Duodenal mucosa (tissue), 2 donors: ENCODE measurements around the gene SAP25.
A peak's percentile ranks its signal among the peaks of the same experiment; 100 is the strongest.

Experiments used
- H3K27ac ChIP-seq: one replicate; pipeline ENCODE4 v1.7.0; 2013; ENCODE audit warnings: low read depth, low read length
- H3K27me3 ChIP-seq, 2 donors: one replicate each; pipeline ENCODE4 v1.7.0; 2013; ENCODE audit warnings: low read length in 2 of 2, control low read depth in 1 of 2; ENCODE audit not compliant: insufficient read depth in 2 of 2, control insufficient read depth in 1 of 2
- H3K36me3 ChIP-seq, 2 donors: one replicate each; pipeline ENCODE4 v1.7.0; 2013; ENCODE audit warnings: low read length in 2 of 2, control low read depth in 1 of 2; ENCODE audit not compliant: insufficient read depth in 2 of 2, control insufficient read depth in 1 of 2
- H3K4me1 ChIP-seq, 2 donors: one replicate each; pipeline ENCODE4 v1.7.0; 2013; ENCODE audit warnings: low read length in 2 of 2, control low read depth in 1 of 2; ENCODE audit not compliant: insufficient read depth in 2 of 2, control insufficient read depth in 1 of 2
- H3K4me3 ChIP-seq, 2 donors: one replicate each; pipeline ENCODE4 v1.7.0; 2013; ENCODE audit warnings: low read length in 2 of 2, low read depth in 1 of 2
- H3K9ac ChIP-seq, 2 donors: one replicate each; pipeline ENCODE4 v1.7.0; 2013; ENCODE audit warnings: low read length in 2 of 2, low read depth in 1 of 2
- H3K9me3 ChIP-seq, 2 donors: one replicate each; pipeline ENCODE4 v1.7.0; 2013; ENCODE audit warnings: low read length in 2 of 2, control low read depth in 1 of 2; ENCODE audit not compliant: control insufficient read depth in 1 of 2

The SAP25 gene

DNA sequence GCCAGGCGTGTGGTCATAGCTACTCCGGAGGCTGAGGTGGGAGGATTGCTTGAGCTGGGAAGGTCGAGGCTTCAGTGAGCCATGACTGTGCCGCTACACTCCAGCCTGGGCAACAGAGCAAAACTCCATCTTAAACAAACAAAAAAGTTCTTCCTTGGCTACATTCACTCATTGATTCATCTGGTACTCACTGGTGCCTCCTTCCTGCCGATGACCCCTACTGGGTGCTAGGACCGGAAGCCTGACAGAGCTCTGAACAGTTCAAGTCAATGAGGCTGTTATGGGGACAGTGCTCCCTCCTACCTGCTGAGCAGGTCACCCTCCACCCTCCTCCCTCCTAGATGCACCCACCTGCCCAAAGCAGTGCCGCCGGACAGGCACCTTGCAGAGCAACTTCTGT, 33.4 kb upstream of the SAP25 start:
- Histone ChIP-seq H3K4me1 (peaks cover 12 to 14% of the 10 kb centered on the region in 2 donors), H3K9me3 (no peaks in the 10 kb centered on the region), H3K27me3 (peaks cover 0 to 16% of the 10 kb centered on the region in 2 donors), H3K36me3 (no peaks in the 10 kb centered on the region), H3K4me3 (no peak overlapping the region), H3K9ac (no peak overlapping the region), H3K27ac (no peak overlapping the region)

DNA sequence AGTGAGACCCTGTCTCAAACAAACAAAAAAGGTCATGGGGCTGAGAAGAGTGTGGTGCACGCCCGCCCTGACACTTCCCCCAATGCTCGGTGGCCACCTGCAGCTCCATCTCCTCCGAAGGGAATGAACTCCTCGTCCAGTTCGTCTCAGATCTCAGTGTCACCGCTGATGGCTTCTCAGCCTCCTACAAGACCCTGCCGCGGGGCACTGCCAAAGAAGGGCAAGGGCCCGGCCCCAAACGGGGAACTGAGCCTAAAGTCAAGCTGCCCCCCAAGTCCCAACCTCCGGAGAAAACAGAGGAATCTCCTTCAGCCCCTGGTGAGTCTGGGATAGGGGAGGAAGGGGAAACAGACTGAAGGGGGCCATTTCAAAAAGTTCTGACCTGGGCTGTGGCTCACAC, 32.6 kb upstream of the SAP25 start:
- no peak overlapping the region for H3K4me3 ChIP-seq

DNA sequence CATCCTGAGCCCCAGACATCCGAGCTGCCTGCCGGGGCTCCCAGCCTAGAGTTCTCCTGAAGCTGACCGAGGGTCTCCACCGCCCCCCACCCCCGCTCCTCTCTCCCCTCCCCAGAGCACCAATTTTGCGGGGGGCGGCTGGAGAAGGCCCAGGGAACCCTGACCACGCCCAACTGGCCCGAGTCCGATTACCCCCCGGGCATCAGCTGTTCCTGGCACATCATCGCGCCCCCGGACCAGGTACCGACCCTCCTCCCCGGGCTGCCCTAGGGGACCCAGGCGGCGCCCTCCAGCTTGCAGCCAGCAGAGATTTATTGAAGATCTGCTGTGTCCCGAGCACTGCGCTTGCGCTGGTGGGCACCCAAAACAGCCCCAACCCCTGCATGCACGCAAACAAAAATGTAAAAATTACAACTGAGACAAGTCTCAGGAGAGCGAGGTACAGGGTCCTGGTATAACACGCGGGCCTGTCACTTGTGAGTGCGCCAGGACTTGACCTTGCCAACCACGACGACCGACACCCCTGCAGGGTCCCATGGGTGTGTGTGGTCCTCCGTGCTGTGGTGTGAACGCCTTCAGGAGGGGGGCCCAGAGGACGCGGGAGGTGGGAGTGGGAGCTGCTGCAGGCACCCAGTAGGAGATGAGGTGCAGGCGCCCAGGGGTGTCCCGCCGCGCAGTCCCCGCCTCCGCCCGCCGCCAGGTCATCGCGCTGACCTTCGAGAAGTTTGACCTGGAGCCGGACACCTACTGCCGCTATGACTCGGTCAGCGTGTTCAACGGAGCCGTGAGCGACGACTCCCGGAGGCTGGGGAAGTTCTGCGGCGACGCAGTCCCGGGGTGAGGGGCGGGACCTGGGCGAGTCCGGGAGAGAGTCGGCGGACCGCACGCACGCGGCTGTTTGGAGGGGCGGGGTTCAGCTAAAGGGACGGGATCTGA, 31.5 kb upstream of the SAP25 start:
- Histone ChIP-seq H3K27ac (no peak overlapping the region), H3K4me3 (peak overlapping the region; percentile 70 to 74), H3K9ac (peak overlapping the region in 1 of 2 donors; percentile 32), H3K4me1 (peaks cover 12 to 14% of the 10 kb centered on the region in 2 donors), H3K9me3 (no peaks in the 10 kb centered on the region), H3K27me3 (peaks cover 0 to 16% of the 10 kb centered on the region in 2 donors), H3K36me3 (no peaks in the 10 kb centered on the region)

More for the DNA sequence above, 32.6 kb upstream of the SAP25 start:
- H3K9me3 ChIP-seq, result no peaks in the 10 kb centered on the region
- H3K27me3 ChIP-seq, result peaks cover 0 to 16% of the 10 kb centered on the region in 2 donors
- peaks cover 12 to 14% of the 10 kb centered on the region in 2 donors for H3K4me1 ChIP-seq
- no peak overlapping the region for H3K9ac ChIP-seq
- H3K27ac ChIP-seq, result no peak overlapping the region
- H3K36me3 ChIP-seq, result no peaks in the 10 kb centered on the region

DNA sequence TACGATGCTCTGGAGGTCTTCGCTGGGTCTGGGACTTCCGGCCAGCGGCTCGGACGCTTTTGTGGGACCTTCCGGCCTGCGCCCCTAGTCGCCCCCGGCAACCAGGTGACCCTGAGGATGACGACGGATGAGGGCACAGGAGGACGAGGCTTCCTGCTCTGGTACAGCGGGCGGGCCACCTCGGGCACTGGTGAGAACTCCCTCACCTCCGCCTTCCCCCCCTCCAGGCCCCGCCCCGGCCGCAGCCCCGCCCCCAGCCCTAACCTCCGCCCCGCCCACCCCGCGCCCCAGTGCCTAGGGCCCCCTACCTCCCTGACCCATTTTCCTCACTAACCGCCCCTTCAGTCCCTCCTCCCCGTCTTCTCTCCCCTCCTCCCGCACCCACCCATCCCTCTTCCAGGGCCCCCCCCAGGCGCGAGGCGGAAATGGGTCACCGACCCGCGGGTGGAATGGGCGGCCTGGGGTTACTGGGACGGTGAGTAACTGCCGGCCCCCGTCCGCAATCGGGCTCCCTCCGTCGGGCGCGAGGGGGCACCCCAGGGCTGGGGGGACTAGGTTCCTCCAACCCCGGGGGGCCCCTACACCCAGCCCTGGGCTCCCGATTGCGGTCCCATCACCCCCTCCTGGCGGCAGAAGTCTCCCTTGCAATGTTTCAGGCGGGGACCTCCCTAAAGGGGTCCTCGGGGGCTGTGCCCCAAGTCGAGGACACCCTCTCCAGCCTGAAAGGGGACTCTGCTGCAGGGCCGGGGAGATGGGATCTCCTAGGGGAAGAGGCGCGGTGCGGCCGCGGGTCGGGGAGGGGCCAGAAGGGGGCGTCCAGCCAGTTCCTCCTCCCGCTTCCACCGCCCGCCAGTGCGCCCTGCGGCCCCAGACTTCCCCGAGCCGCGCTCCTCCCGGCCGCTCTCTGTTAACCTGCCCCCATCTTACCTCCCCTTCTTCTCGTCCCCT, 30.6 kb upstream of the SAP25 start:
- Histone ChIP-seq H3K9ac (peak overlapping the region; percentile 32 to 48), H3K27me3 (peaks cover 0 to 16% of the 10 kb centered on the region in 2 donors), H3K36me3 (no peaks in the 10 kb centered on the region), H3K4me1 (peaks cover 12 to 14% of the 10 kb centered on the region in 2 donors), H3K9me3 (no peaks in the 10 kb centered on the region), H3K4me3 (peak overlapping the region; percentile 70 to 74), H3K27ac (peak overlapping the region; percentile 50)

DNA sequence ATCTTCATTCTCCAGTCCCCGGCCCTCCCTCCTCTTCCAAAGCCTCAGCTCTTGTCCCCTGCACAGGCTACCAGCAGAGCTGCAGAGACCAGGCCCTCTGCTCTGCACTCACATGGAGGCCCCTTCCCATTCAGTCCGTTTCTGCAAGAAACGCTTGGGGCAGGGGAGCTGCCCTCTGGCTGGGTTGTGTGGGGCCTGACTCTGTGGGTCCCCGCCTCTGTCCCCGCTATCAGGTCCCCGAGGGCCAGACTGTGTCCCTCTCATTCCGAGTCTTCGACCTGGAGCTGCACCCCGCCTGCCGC, 30.0 kb upstream of the SAP25 start:
- peaks cover 12 to 14% of the 10 kb centered on the region in 2 donors for H3K4me1 ChIP-seq
- H3K27me3 ChIP-seq, result peaks cover 0 to 16% of the 10 kb centered on the region in 2 donors
- peak overlapping the region; percentile 50 for H3K27ac ChIP-seq
- no peaks in the 10 kb centered on the region for H3K36me3 ChIP-seq
- peak overlapping the region; percentile 50 to 60 for H3K4me3 ChIP-seq
- H3K9ac ChIP-seq, result peak overlapping the region; percentile 32 to 33
- H3K9me3 ChIP-seq, result no peaks in the 10 kb centered on the region

DNA sequence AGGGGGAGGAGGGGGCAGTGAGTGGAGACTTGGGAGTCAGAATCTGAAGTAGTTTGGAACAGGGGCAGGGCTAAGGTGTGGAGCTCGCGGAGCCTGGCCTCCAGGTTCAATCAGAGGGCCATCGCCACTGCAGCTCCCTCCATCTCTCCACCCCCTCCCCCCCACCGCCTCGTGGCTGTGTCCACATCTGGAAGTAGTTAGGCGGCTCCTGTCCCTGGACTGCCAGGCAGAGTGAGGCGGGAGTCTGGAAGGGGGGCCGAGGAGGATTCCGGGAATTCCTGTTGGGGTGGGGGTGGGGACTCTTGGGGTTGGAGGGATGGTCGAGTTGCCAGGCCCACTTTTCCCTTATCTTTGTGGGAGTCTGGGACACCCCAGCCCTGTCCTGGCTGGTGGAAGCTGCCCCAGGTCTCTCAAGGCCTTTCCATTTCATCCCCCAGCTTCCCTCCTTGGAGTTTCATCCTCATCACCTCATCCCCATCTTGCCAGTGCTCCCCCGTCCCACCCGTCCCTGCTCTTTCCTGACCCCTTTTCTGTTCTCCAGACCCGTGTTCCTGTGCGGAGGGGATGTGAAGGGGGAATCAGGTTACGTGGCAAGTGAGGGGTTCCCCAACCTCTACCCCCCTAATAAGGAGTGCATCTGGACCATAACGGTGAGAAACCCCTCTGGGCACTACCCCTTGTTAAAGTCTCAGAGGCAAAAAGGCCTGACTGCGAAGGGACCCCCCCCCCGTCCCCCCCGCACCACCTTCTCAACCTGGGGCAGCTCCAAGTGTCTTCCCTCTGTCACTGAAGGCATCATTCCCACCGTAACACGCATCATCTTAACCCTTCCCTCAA, 29.4 kb upstream of the SAP25 start:
- Histone ChIP-seq H3K36me3 (no peaks in the 10 kb centered on the region), H3K4me1 (peaks cover 12 to 14% of the 10 kb centered on the region in 2 donors), H3K9ac (peak overlapping the region in 1 of 2 donors; percentile 33), H3K9me3 (no peaks in the 10 kb centered on the region), H3K4me3 (peak overlapping the region; percentile 50 to 60), H3K27me3 (peaks cover 0 to 16% of the 10 kb centered on the region in 2 donors), H3K27ac (no peak overlapping the region)

DNA sequence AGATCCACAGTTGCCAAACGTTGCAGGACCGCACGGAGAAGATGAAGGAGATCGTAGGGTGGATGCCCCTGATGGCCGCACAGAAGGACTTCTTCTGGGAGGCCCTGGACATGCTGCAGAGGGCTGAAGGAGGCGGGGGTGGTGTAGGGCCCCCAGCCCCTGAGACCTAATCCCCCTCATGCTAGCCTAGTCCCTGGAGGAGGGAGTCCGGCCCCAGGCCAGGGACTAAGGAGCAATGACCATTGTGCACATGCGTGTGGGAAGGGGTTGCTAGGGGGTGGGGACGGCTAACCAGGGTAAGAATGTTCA, 27.0 kb upstream of the SAP25 start:
- no peaks in the 10 kb centered on the region for H3K36me3 ChIP-seq
- no peaks in the 10 kb centered on the region for H3K9me3 ChIP-seq
- no peak overlapping the region for H3K9ac ChIP-seq
- no peak overlapping the region for H3K27ac ChIP-seq
- H3K27me3 ChIP-seq, result peaks cover 0 to 9% of the 10 kb centered on the region in 2 donors
- peaks cover 12 to 14% of the 10 kb centered on the region in 2 donors for H3K4me1 ChIP-seq
- H3K4me3 ChIP-seq, result no peak overlapping the region

DNA sequence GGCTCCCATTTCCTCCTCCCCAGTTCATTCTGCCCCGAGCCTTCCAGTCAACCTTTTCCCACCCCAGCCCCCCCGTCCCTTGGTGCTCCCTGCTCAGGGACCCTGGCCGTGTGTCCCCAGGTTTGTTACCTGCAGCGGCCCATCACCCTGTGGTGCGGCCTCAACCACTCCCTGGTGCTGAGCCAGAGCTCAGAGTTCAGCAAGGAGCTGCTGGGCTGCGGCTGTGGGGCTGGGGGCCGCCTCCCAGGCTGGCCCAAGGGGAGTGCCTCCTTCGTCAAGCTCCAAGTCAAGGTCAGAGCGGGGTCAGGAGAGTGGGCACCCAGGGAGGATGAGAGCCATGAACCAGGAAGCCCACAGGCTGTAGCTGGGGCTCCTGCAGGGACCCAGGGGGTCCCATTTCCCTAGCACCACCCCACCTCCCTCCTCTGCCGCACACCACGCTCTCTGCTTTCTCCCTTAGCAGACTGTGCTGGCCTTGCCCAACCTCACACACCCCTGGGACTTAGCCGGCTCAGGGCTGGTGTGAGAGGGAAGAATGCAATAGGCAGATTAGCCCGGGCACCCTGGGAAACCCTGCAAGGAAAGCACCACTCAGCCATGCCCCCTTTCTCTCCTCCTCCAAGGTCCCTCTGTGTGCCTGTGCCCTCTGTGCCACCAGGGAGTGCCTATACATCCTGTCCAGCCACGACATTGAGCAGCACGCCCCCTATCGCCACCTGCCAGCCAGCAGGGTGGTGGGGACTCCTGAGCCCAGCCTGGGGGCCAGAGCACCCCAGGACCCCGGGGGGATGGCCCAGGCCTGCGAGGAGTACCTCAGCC, 26.4 kb upstream of the SAP25 start:
- Histone ChIP-seq H3K27ac (no peak overlapping the region), H3K4me3 (no peak overlapping the region), H3K9me3 (no peaks in the 10 kb centered on the region), H3K4me1 (peaks cover 8 to 10% of the 10 kb centered on the region in 2 donors), H3K36me3 (no peaks in the 10 kb centered on the region), H3K27me3 (peaks cover 0 to 5% of the 10 kb centered on the region in 2 donors), H3K9ac (no peak overlapping the region)

DNA sequence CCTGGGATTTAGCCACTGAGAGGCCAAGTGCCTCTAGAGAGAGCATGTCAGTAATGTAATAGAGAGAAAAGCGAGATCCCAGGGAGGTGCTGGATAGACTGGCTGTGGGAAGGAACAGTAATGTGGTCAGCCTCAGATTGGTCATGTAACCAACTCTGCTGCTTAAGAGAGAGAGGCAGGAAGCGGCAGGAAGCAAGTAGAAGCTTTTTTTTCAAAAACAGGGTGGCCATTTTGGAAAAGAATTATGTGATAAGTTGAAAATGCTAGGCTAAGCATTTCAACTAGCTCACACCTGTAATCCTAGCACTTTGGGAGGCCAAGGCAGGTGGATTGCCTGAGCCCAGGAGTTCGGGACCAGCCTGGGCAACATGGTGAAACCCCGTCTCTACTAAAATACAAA, 24.7 kb upstream of the SAP25 start:
- H3K4me3 ChIP-seq, result no peak overlapping the region
- H3K27ac ChIP-seq, result no peak overlapping the region
- H3K36me3 ChIP-seq, result no peaks in the 10 kb centered on the region
- H3K27me3 ChIP-seq, result no peaks in the 10 kb centered on the region
- H3K9me3 ChIP-seq, result no peaks in the 10 kb centered on the region
- H3K4me1 ChIP-seq, result no peaks in the 10 kb centered on the region
- H3K9ac ChIP-seq, result no peak overlapping the region
